HG02870 (cell line): ENCODE measurements around the gene TKFC.

Source experiments
- ATAC-seq: cut with Tn5 transposase; IDR thresholded peaks from one replicate; pipeline ENCODE4 v1.9.1; 2021; ENCODE audit warnings: mild to moderate bottlenecking, moderate library complexity; ENCODE audit not compliant: unreplicated experiment

Gene TKFC

GRCh38 chr11:61310749-61311148 lies 22.3 kb upstream of the TKFC start:
- no peak for ATAC-seq

DNA sequence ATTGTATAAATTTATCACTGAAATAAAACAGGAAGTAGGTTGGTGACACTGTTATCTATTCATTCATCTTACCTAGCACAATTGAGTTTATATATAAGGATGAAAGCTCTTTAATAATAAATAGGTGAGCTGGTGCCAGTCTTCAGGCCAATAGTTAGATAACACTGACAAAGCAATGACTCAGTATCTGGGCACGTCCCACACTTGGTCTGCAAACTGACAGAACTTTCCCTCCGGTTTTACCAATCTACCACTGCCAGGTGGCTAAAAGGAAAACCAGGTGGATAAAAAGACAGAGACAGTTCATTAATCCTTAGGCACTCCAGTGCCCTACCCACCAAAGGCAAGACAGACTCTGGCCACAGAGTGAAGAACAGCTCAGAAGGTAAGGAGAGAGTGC lies 17.8 kb upstream of the TKFC start:
- ATAC-seq: no peak

GRCh38 chr11:61325649-61326414 lies 7.2 kb upstream of the TKFC start:
- ATAC-seq: no peak

DNA sequence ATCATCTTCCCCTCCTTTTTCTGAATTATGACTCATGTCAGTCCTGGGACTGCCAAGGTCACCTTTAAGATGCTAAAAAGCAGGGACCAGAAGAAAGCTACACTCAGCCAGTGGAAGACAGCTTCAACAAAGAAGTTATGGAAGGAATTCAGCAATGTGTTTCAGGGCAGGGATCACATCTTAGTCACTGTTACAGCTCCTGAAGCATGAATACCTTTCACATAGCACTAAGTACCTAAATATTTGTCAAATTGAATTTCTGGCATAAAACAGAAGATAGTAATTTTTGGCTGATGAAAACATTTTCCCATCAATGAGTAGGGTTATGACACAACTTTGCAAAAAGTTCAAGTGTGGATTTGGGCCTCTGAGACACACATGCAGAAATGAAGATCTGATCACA lies 5.4 kb upstream of the TKFC start:
- ATAC-seq: no peak

- no peak for ATAC-seq
Measured at GRCh38 chr11:61328351-61328750, 4.7 kb upstream of the TKFC start.

DNA sequence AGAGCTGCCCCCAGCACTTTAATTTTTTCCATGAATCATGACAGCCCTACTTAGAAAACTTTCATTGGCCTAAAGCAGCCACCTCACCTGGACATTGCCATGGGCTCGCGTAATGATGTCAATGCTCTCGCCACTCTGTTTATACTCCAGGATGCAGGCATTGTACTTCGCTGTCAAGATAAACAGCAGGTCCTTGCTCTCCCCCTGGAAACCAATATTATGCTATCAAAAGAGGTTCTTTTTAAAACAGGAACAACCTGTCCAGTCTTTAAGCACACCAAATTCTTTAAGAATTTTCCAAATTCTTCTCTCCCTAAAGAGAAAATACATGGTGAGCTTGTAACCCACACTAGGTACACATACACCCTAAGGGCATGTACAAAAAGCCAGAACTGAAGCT lies 3.2 kb upstream of the TKFC start:
- ATAC-seq: no peak

GRCh38 chr11:61331651-61332050 lies 1.4 kb upstream of the TKFC start:
- ATAC-seq: no peak

DNA sequence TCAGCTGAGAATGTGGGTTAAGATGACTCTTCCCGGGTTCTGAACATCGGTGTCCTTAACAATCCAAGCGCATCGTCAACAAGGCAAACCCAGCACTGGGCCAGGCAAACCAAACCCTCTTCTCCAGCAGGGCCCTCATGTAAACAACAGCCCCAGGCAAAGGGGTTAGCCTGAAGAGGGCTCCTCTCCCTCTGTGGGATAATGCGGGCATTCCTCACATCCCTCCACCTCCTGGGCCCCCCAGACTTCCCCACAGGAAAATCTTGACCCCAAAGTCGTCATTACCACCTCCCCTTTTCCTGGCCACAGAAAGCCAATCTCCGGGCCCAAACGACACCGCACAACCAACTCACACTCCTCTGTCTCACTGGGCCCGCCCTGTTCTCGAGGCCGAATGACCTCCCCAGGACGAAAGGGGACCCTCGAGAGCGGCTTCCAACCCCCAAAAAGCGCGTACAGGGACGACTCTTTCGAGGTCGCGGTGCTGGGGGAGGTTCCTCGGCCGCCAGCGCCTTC lies 689 bp upstream of the TKFC start:
- no peak for ATAC-seq

DNA sequence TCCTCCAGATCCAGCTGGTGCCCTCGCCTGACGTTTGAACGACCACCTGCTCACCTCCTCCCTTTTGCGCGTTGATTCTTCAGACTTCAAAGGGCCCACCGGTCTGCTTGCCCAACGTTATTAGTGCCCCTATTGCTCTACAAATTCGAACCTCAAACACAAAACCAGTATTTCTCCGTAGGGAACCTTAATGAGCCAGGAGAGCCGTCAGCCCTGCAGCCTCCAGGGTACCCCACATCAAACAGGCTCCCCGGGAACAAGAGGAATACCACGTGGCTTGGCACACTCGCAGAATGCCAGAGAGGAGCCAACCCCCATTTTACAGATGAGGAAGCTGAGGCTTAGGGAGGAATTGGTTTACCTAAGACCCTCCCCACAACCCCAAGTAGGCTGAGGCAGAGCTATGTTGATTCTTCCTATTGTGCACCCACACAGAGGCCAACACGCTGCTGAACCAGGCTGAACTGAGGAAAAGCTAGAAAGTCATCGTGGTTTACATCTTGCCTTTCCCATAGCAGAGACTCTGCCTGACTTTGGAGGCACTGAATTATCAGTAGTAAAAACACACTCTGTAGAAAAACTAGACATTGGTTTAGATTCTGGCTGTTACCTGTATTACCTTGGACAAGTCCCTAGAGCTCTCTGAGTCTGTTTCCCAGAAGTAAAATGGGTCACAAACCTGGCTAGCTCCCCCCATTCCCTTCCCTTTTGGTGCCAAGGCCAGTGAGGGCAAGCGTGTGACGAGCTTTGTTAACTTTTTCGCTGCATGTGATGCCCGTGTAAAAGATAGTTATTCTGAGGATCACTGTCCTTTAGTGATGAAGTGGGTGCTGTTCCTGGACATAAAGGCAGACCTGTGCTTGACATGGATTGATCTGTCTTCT lies 764 bp downstream of the TKFC start:
- no peak for ATAC-seq

DNA sequence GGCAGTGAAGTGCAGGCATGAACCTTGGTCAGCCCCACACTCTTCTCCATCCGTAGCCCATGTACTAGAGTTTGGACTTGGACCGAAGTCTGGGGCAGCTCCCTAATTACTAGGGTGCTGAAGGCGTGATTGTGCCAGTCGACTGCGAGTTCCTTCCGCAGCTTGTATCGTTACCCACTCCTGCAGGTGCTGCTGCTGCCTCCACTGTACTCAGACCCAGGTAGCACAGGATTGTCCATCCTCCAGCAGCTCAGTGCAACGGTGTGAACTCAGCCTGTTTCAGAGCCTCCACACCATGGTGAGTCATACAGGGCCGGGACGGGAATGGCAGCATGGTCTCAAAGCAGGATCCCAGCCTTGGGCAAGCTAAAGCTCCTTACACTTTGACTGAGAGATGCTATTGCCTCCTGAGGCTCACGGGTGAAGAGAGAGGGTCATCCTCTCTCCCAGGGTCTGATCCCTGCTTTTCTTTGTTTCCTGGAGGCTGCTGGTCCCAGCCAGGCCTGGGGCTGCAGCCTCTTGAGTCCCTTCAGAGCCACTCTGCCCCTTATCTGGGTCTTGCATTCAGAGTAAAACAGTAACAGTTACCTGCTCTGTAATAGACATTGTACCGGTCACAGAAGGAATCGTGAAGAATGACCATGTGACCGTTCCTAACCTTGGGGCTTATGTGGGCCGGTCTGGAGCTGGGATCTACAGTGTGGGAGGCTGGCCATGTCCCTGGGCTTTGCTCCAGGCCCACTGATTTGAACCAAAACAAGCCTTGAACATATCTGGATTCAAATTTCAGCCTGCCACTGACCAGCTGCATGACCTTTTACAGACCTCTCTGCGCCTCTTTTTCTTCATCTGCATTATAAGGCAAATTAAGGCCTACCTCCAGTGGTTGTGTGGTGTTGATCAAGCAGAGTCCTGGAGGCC lies 1.7 kb downstream of the TKFC start:
- ATAC-seq: no peak

DNA sequence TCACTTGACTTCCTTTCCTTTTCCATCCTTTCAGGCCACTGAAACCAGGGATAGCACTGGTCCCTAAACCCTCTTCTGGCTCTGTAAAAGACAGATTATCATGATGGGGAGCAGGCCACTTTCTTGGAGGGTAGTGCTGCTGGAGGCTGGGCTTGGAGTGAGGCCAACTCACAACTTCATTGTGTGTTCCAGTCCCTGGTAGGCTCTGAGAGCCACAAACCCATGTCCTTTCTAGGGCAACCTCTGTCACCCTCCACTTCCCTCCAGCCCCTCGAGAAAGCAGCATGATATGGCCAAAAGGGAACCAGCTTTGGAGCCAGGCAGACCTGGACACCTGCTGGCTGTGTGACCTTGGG lies 2.3 kb downstream of the TKFC start:
- ATAC-seq: no peak

- ATAC-seq: peak; percentile 46
Measured at GRCh38 chr11:61336171-61336935, 3.3 kb downstream of the TKFC start.

DNA sequence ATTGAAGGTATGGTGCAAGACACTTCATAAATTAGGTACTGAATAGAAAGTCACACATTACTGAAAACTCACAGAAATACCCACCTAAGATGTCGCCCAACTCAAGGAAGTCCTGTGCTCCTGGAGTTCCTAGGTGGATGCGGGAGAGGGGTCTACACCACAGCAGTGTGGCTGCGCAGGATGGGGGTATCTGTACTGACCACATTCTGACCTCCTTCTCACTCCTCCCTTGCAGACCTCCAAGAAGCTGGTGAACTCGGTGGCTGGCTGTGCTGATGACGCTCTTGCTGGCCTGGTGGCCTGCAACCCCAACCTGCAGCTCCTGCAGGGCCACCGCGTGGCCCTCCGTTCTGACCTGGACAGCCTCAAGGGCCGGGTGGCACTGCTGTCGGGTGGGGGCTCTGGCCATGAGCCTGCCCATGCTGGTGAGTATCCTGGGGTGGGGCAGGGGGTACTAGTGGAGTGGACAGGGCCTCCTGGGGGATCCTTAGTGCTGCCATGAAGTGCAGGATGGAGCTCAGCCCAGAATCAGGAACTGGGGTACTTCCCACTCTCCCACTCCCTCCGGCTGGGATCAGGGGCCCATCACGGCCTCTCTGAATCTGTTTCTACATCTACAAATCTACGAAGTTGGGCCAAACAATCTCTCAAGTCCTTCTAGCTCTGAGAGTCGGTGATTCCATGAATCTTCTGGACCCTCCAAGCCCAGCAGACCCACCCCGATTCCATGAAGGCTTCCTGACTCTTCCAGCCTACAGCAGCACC lies 4.9 kb downstream of the TKFC start:
- no peak for ATAC-seq

- no peak for ATAC-seq
Measured at GRCh38 chr11:61338783-61339489, 5.9 kb downstream of the TKFC start.

GRCh38 chr11:61339490-61339878 lies 6.5 kb downstream of the TKFC start:
- no peak for ATAC-seq

GRCh38 chr11:61340979-61341378 lies 8.0 kb downstream of the TKFC start:
- ATAC-seq: no peak

DNA sequence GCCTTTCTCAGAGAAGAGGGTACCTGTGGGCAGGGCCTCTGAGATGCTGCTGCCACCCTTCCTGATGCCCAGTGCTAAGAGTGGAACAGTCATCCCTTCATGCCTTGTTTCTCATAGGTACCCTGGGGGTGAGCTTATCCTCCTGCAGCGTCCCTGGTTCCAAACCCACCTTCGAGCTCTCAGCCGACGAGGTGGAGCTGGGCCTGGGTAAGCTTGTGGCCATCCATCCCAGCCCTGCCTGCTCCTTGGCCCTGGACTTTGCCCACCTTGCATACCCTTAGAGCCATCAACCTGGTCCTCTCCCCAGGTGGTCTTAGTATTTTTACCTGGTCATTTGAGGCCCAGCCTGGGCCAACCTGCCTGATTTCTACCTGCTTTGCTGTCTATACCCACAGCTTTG lies 8.7 kb downstream of the TKFC start:
- no peak for ATAC-seq

- ATAC-seq: no peak
Measured at GRCh38 chr11:61342207-61342803, 9.3 kb downstream of the TKFC start.
